H9 (cell line): ENCODE data around the gene UPK3B. TPM values are rescaled to one million over a fixed set of nuclear protein-coding genes. Genes with fewer than 3 reads are reported as not detected.
"Not testable (repeated sequence)": the region's sequence is repeated elsewhere in the genome, so short reads cannot be mapped to it uniquely, and the experiment has no call there.

Experiments used
- DNase-seq: peaks from one replicate; pipeline ENCODE4 v3.0.0-alpha.2; 2017
- H2AFZ ChIP-seq: one replicate; pipeline ENCODE4 v1.6.1; 2013; ENCODE audit warnings: mild to moderate bottlenecking, low read length, control low read depth, moderate library complexity
- H2AK5ac ChIP-seq: 2 replicates; pipeline ENCODE4 v1.6.1; 2013; ENCODE audit warnings: low read length, control low read depth, mixed read lengths; ENCODE audit not compliant: insufficient read length
- H2BK120ac ChIP-seq: one replicate; pipeline ENCODE4 v1.6.1; 2013; ENCODE audit warnings: low read depth, mild to moderate bottlenecking, low read length, control low read depth, inconsistent platforms; ENCODE audit not compliant: poor library complexity, severe bottlenecking
- H2BK12ac ChIP-seq: 2 replicates; pipeline ENCODE4 v1.6.1; 2013; ENCODE audit warnings: low read length, control low read depth, mixed read lengths, low read depth; ENCODE audit not compliant: insufficient read length
- H2BK15ac ChIP-seq: 2 replicates; pipeline ENCODE4 v1.6.1; 2013; ENCODE audit warnings: low read depth, low read length, control low read depth
- H2BK20ac ChIP-seq: one replicate; pipeline ENCODE4 v1.6.1; 2013; ENCODE audit warnings: low read depth, mild to moderate bottlenecking, low read length, control low read depth, inconsistent platforms; ENCODE audit not compliant: poor library complexity, severe bottlenecking
- H2BK5ac ChIP-seq: 2 replicates; pipeline ENCODE4 v1.6.1; 2013; ENCODE audit warnings: low read length, control low read depth, mixed read lengths; ENCODE audit not compliant: insufficient read length
- H3K14ac ChIP-seq: 2 replicates; pipeline ENCODE4 v1.6.1; 2013; ENCODE audit warnings: low read length, control low read depth; ENCODE audit not compliant: insufficient read depth
- H3K18ac ChIP-seq: 2 replicates; pipeline ENCODE4 v1.6.1; 2013; ENCODE audit warnings: low read depth, mild to moderate bottlenecking, mixed read lengths, low read length, control low read depth; ENCODE audit not compliant: insufficient read length
- H3K23ac ChIP-seq: 2 replicates; pipeline ENCODE4 v1.6.1; 2013; ENCODE audit warnings: low read length, control low read depth, mixed read lengths, low read depth; ENCODE audit not compliant: insufficient read length
- H3K23me2 ChIP-seq: 2 replicates; pipeline ENCODE4 v1.6.1; 2013; ENCODE audit warnings: low read depth, mild to moderate bottlenecking, mixed read lengths, low read length, control low read depth; ENCODE audit not compliant: insufficient read length, poor library complexity, severe bottlenecking
- H3K27ac ChIP-seq: 2 replicates; pipeline ENCODE4 v1.5.1; 2013; ENCODE audit warnings: low read length, control low read depth, mixed read lengths, low read depth; ENCODE audit not compliant: insufficient read length
- H3K27me3 ChIP-seq: 2 replicates; pipeline ENCODE4 v1.6.1; 2013; ENCODE audit warnings: low read length, control low read depth, inconsistent platforms; ENCODE audit not compliant: insufficient read depth
- H3K4ac ChIP-seq: 2 replicates; pipeline ENCODE4 v1.6.1; 2013; ENCODE audit warnings: low read depth, mild to moderate bottlenecking, control low read depth, inconsistent platforms, low read length, moderate library complexity
- H3K4me1 ChIP-seq: 2 replicates; pipeline ENCODE4 v1.6.1; 2013; ENCODE audit warnings: low read length, control low read depth, inconsistent platforms; ENCODE audit not compliant: insufficient read depth
- H3K4me2 ChIP-seq: 2 replicates; pipeline ENCODE4 v1.6.1; 2013; ENCODE audit warnings: low read length, control low read depth, mixed read lengths; ENCODE audit not compliant: insufficient read length, insufficient read depth
- H3K56ac ChIP-seq: 2 replicates; pipeline ENCODE4 v1.6.1; 2013; ENCODE audit warnings: low read depth, mild to moderate bottlenecking, mixed read lengths, low read length, control low read depth; ENCODE audit not compliant: insufficient read length
- H3K79me1 ChIP-seq: 2 replicates; pipeline ENCODE4 v1.6.1; 2013; ENCODE audit warnings: low read depth, mild to moderate bottlenecking, moderate library complexity, low read length, control low read depth, inconsistent platforms; ENCODE audit not compliant: insufficient read depth, poor library complexity, severe bottlenecking
- H3K79me2 ChIP-seq: 2 replicates; pipeline ENCODE4 v1.6.1; 2013; ENCODE audit warnings: low read length, control low read depth, inconsistent platforms; ENCODE audit not compliant: insufficient read depth
- H3K9ac ChIP-seq: 2 replicates; pipeline ENCODE4 v1.6.1; 2013; ENCODE audit warnings: low read length, control low read depth, mixed read lengths; ENCODE audit not compliant: insufficient read length; ENCODE audit errors: extremely low read depth
- H3K9me3 ChIP-seq: one replicate; pipeline ENCODE4 v1.6.1; 2013; ENCODE audit warnings: low read depth, low read length, inconsistent platforms; ENCODE audit not compliant: control insufficient read depth
- H3T11ph ChIP-seq: one replicate; pipeline ENCODE4 v1.6.1; 2013; ENCODE audit warnings: mild to moderate bottlenecking, low read length, control low read depth, inconsistent platforms
- H4K20me1 ChIP-seq: one replicate; pipeline ENCODE4 v1.6.1; 2013; ENCODE audit not compliant: control insufficient read depth, insufficient read length, insufficient read depth
- H4K5ac ChIP-seq: 2 replicates; pipeline ENCODE4 v1.6.1; 2013; ENCODE audit warnings: low read depth, mild to moderate bottlenecking, mixed read lengths, low read length, control low read depth; ENCODE audit not compliant: insufficient read length
- H4K8ac ChIP-seq: replicated peaks from 2 replicates; pipeline ENCODE4 v1.6.1; 2013; ENCODE audit warnings: low read length, control low read depth, mixed read lengths, low read depth; ENCODE audit not compliant: insufficient read length
- H4K91ac ChIP-seq: 2 replicates; pipeline ENCODE4 v1.6.1; 2013; ENCODE audit warnings: low read depth, mild to moderate bottlenecking, moderate library complexity, mixed read lengths, low read length, control low read depth; ENCODE audit not compliant: insufficient read length
- H3K27ac Mint-ChIP-seq, 3 experiments: 2 replicates in 2 of 3; 3 replicates in 1 of 3; pipeline ENCODE4 v1.8.0; 2020 to 2021; ENCODE audit warnings: mixed read lengths in 3 of 3, mild to moderate bottlenecking in 1 of 3, moderate library complexity in 1 of 3
- H3K27me3 Mint-ChIP-seq: 2 replicates; pipeline ENCODE4 v1.8.0; 2021; ENCODE audit warnings: low read depth, mild to moderate bottlenecking, moderate library complexity, mixed read lengths
- H3K36me3 Mint-ChIP-seq, 3 experiments: 2 replicates in 2 of 3; 3 replicates in 1 of 3; pipeline ENCODE4 v1.8.0; 2020 to 2021; ENCODE audit warnings: low read depth in 3 of 3, mixed read lengths in 3 of 3; ENCODE audit not compliant: insufficient read depth in 1 of 3
- H3K4me1 Mint-ChIP-seq, 2 experiments: 2 replicates each; pipeline ENCODE4 v1.8.0; 2020; ENCODE audit warnings: mixed read lengths in 2 of 2
- H3K4me3 Mint-ChIP-seq, 2 experiments: 2 replicates in 1 of 2; 3 replicates in 1 of 2; pipeline ENCODE4 v1.8.0; 2020 to 2021; ENCODE audit warnings: mild to moderate bottlenecking in 2 of 2, mixed read lengths in 2 of 2, moderate library complexity in 1 of 2
- H3K9me3 Mint-ChIP-seq, 2 experiments: 2 replicates in 1 of 2; 3 replicates in 1 of 2; pipeline ENCODE4 v1.8.0; 2020; ENCODE audit warnings: mild to moderate bottlenecking in 2 of 2, mixed read lengths in 2 of 2, moderate library complexity in 1 of 2
- WGBS: extraction: QIAGEN DNeasy Blood & Tissue Kit; methylation state at CpG from one replicate; pipeline ENCODE4 v1.1.7; 2013; ENCODE audit warnings: missing lambda C conversion rate, low lambda C conversion rate, mixed read lengths; ENCODE audit not compliant: insufficient read length; ENCODE audit errors: extremely low coverage; 5-methylcytosine and 5-hydroxymethylcytosine counted together
- total RNA-seq: library from RNA; stranded (reverse); gene quantifications from 2 replicates; pipeline ENCODE4 v1.2.1, GENCODE V29; 2021

The UPK3B gene
- total RNA-seq, 1 experiment from 2014 or later, result 3.5 TPM

GRCh38 chr7:76495717-76496116, 14.6 kb upstream of the UPK3B start:
- not testable (repeated sequence) for H3K9me3 Mint-ChIP-seq, H3K27ac Mint-ChIP-seq

DNA sequence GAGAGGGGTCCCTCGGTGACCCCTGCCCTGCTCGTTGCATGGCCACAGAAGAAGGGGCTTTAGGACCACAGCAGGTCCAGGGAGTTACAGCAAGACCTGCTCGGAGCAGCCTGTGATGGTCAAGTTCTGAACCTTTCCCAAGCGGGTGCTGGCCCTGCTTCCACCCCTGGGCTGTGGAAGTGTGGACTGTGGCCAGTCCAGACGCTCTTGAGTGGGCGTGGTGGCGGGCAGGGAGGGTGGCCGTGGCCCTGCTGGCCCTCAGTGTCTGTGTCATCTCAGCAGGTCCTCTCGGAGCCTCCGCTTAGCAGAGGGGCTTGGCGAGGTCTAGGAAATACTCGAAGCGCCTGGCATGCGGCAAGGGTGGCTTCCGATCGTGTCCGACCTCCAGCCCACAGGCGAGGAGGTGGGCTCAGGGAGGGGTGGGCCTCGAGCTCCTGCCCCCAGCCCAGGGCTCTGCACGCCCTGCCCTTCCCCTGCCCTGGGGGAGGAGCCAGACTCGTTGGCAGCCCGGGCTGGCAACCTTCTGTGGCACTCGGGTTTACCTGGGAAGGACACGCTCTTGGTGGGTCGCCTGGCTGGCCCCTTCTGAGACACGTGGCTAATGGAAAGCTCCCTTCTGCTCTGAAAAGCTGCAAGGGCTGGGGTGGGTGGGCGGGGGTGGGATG, 12.3 kb upstream of the UPK3B start:
- not testable (repeated sequence) for H3K23me2 ChIP-seq, H3K23ac ChIP-seq, H2BK15ac ChIP-seq, H3K56ac ChIP-seq, H4K5ac ChIP-seq, H3K27ac Mint-ChIP-seq, H2AK5ac ChIP-seq, H3T11ph ChIP-seq, H2BK5ac ChIP-seq, H2BK12ac ChIP-seq, H2BK20ac ChIP-seq, H4K8ac ChIP-seq, H3K4me1 ChIP-seq, H3K4me2 ChIP-seq, DNase-seq, H3K4me1 Mint-ChIP-seq, H3K14ac ChIP-seq, H3K27me3 ChIP-seq, H3K4ac ChIP-seq, H3K79me2 ChIP-seq, H3K9me3 ChIP-seq, H2AFZ ChIP-seq, H3K18ac ChIP-seq, H3K9ac ChIP-seq, H4K20me1 ChIP-seq, H3K9me3 Mint-ChIP-seq, H4K91ac ChIP-seq, H3K27ac ChIP-seq, H3K27me3 Mint-ChIP-seq, H3K79me1 ChIP-seq, H3K4me3 Mint-ChIP-seq, H2BK120ac ChIP-seq
- WGBS, result no CpG with 5 or more reads among the region's 27 CpGs
- peaks cover 0 to 13% (median 0%) of the 10 kb centered on the region in 3 experiments; a peak in 4 of 7 replicates for H3K36me3 Mint-ChIP-seq

More at GRCh38 chr7:76495717-76496116, 14.6 kb upstream of the UPK3B start:
- H3K4me2 ChIP-seq, H3K18ac ChIP-seq, H4K20me1 ChIP-seq, H3K36me3 Mint-ChIP-seq, H3K14ac ChIP-seq, H3K27ac ChIP-seq, H3K79me2 ChIP-seq, H3K23ac ChIP-seq, H3K79me1 ChIP-seq, H3K23me2 ChIP-seq, H2BK15ac ChIP-seq, H3K9ac ChIP-seq, H3T11ph ChIP-seq, H3K4ac ChIP-seq, H2BK20ac ChIP-seq, H4K91ac ChIP-seq, H4K8ac ChIP-seq, H3K4me1 Mint-ChIP-seq, H3K9me3 ChIP-seq, H4K5ac ChIP-seq, H2BK120ac ChIP-seq, H2BK5ac ChIP-seq, H3K4me1 ChIP-seq, H2AK5ac ChIP-seq, H3K27me3 Mint-ChIP-seq, H3K27me3 ChIP-seq, H3K4me3 Mint-ChIP-seq, DNase-seq, H2AFZ ChIP-seq, H3K56ac ChIP-seq, H2BK12ac ChIP-seq: not testable (repeated sequence)
- no CpG with 5 or more reads among the region's 16 CpGs for WGBS
